KMS-11 (cell line): ENCODE data around the gene PTPRN2.

Experiments
- H2AFZ ChIP-seq: fragments of 200-600 bp; sonication (generic); 2 replicates; pipeline ENCODE4 v1.6.1; 2016; ENCODE audit warnings: antibody characterized with exemption, mixed run types, low read depth
- H3K27ac ChIP-seq: fragments of 200-600 bp; sonication (generic); 2 replicates; pipeline ENCODE4 v1.6.1; 2016; ENCODE audit warnings: mild to moderate bottlenecking, mixed run types
- H3K27me3 ChIP-seq: fragments of 200-600 bp; sonication (generic); 2 replicates; pipeline ENCODE4 v1.6.1; 2017; ENCODE audit warnings: mild to moderate bottlenecking, low read depth, mixed run types, moderate library complexity; ENCODE audit not compliant: insufficient read depth
- H3K36me3 ChIP-seq: fragments of 200-600 bp; sonication (generic); 2 replicates; pipeline ENCODE4 v1.6.1; 2017; ENCODE audit warnings: mild to moderate bottlenecking, mixed run types; ENCODE audit not compliant: insufficient read depth
- H3K4me1 ChIP-seq: fragments of 200-600 bp; sonication (generic); 2 replicates; pipeline ENCODE4 v1.6.1; 2016; ENCODE audit warnings: mild to moderate bottlenecking, low read depth, mixed run types; ENCODE audit not compliant: poor library complexity, severe bottlenecking
- H3K4me2 ChIP-seq: fragments of 200-600 bp; sonication (generic); 2 replicates; pipeline ENCODE4 v1.7.0; 2016; ENCODE audit warnings: mild to moderate bottlenecking, mixed run types
- H3K4me3 ChIP-seq: fragments of 200-600 bp; sonication (generic); IDR thresholded peaks from 2 replicates; pipeline ENCODE4 v1.6.1; 2017; ENCODE audit warnings: low read depth, low read length, mixed read lengths; ENCODE audit not compliant: insufficient read depth
- H3K79me2 ChIP-seq: fragments of 200-600 bp; sonication (generic); 2 replicates; pipeline ENCODE4 v1.6.1; 2016; ENCODE audit warnings: low read depth, mixed run types; ENCODE audit not compliant: insufficient read depth
- H3K9ac ChIP-seq: fragments of 200-600 bp; sonication (generic); 2 replicates; pipeline ENCODE4 v1.6.1; 2016; ENCODE audit warnings: mild to moderate bottlenecking, mixed run types
- H4K20me1 ChIP-seq: fragments of 200-600 bp; sonication (generic); 2 replicates; pipeline ENCODE4 v1.6.1; 2016; ENCODE audit warnings: mild to moderate bottlenecking, mixed run types; ENCODE audit not compliant: insufficient read depth
- TF ChIP-seq, protein P1 (sequence below): fragments of 200-600 bp; sonication (generic); conservative IDR thresholded peaks from 2 replicates; pipeline ENCODE4 v1.6.1; 2017; ENCODE audit warnings: low read depth, mild to moderate bottlenecking, antibody characterized with exemption, low read length, moderate library complexity, mixed read lengths

PTPRN2 gene

DNA sequence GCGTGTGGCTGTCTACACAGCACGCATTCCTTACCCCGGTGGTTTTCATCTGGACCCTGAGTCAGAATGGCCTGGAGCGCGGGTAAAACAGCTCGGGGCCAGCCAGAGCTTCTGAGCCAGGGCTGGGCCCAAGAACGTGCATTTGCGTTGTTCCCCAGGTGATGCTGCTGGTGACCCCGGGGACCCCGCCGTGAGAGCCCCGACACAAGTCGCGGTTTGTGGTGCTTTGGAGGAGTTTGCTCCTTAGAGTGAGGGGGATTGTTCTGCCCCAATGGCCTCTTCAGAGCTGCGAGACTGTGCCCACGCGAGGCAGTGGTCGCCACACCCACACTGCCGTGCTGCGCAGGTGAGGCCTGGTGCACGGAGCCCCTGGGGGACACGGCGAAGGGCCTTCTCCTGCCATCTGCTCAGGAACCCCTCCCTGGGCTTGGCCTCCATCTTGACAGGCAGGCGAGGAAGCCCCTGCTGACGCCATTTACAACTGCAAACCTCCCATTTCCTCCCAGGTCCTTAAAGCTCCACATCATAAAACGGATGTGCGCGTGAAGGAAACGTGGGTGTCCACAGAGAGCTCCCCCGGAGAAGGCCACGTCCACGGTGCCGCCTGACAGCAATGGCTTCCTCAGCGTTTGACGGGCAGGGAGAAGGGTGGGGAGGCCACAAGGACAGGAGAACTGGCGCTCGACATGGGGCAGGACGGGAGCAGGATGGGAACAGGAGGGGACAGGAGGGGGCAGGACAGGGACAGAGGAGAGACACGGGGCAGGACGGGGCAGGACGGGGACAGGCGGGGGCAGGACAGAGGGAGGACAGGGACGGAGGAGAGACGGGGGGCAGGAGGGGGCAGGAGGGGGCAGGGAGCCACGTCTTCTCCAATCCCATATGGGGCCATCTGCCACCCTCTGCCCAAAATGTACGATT lies 773.6 kb downstream of the PTPRN2 start:
- H3K79me2 ChIP-seq, result no peaks in the 10 kb centered on the region
- TF ChIP-seq, protein P1, sequence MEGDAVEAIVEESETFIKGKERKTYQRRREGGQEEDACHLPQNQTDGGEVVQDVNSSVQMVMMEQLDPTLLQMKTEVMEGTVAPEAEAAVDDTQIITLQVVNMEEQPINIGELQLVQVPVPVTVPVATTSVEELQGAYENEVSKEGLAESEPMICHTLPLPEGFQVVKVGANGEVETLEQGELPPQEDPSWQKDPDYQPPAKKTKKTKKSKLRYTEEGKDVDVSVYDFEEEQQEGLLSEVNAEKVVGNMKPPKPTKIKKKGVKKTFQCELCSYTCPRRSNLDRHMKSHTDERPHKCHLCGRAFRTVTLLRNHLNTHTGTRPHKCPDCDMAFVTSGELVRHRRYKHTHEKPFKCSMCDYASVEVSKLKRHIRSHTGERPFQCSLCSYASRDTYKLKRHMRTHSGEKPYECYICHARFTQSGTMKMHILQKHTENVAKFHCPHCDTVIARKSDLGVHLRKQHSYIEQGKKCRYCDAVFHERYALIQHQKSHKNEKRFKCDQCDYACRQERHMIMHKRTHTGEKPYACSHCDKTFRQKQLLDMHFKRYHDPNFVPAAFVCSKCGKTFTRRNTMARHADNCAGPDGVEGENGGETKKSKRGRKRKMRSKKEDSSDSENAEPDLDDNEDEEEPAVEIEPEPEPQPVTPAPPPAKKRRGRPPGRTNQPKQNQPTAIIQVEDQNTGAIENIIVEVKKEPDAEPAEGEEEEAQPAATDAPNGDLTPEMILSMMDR, result no peak
- H2AFZ ChIP-seq, result no peak overlapping the region
- no peaks in the 10 kb centered on the region for H4K20me1 ChIP-seq
- no peak overlapping the region for H3K4me2 ChIP-seq
- H3K4me3 ChIP-seq, result no peak overlapping the region
- H3K27me3 ChIP-seq, result peaks cover 3% of the 10 kb centered on the region
- H3K9ac ChIP-seq, result no peak overlapping the region
- H3K36me3 ChIP-seq, result no peaks in the 10 kb centered on the region
- no peaks in the 10 kb centered on the region for H3K4me1 ChIP-seq
- no peak overlapping the region for H3K27ac ChIP-seq

DNA sequence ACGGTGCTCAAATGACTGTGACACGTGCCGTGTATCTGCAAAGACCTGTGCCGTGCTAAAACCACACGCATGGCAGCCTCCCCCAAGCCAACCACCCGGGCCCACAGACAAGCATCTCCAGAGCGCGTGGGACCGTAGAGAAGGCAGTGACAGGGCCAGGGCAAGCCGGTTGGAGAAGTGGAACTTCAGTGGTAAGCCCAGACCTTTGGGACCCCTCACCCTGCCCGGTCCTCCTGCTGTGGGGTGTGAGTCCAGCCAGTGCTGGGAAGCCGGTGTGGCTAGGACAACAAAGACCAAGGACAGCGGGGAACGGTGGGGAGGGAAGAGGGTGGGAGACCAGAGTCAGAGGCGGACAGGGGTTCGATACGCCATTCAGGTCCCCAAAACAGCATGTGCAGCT lies 774.6 kb downstream of the PTPRN2 start:
- peaks cover 3% of the 10 kb centered on the region for H3K27me3 ChIP-seq
- H3K4me2 ChIP-seq, result no peak overlapping the region
- no peaks in the 10 kb centered on the region for H4K20me1 ChIP-seq
- H3K79me2 ChIP-seq, result no peaks in the 10 kb centered on the region
- H3K4me3 ChIP-seq, result no peak overlapping the region
- TF ChIP-seq, protein P1, result no peak
- no peak overlapping the region for H3K9ac ChIP-seq
- H3K36me3 ChIP-seq, result no peaks in the 10 kb centered on the region
- H2AFZ ChIP-seq, result no peak overlapping the region
- H3K27ac ChIP-seq, result no peak overlapping the region
- no peaks in the 10 kb centered on the region for H3K4me1 ChIP-seq

DNA sequence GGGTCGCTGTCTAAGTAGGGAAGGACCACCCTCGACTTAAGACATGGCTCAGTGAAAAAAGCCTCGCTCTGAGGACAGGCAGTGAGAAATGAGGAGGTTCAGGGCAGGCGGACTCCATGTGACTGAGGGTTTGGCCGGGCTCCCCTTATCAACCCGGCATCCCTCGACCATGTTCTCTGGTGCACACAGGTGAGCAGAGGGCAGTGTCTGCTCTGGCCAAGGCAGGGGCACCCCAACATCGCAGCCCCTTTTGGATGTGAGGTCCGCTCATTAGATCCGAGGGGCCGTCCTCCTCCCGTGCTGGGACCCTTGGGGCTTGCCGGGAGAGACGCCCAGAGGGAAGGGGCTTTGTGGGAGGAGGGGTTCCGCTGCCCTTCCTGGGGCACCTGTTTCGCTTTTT lies 775.7 kb downstream of the PTPRN2 start:
- Histone ChIP-seq H3K9ac (no peak overlapping the region), H3K4me3 (no peak overlapping the region), H3K27ac (no peak overlapping the region), H4K20me1 (no peaks in the 10 kb centered on the region), H3K4me2 (no peak overlapping the region), H3K79me2 (no peaks in the 10 kb centered on the region), H3K4me1 (no peaks in the 10 kb centered on the region), H2AFZ (no peak overlapping the region), H3K36me3 (no peaks in the 10 kb centered on the region), H3K27me3 (peaks cover 3% of the 10 kb centered on the region)
- TF ChIP-seq, protein P1, result no peak

DNA sequence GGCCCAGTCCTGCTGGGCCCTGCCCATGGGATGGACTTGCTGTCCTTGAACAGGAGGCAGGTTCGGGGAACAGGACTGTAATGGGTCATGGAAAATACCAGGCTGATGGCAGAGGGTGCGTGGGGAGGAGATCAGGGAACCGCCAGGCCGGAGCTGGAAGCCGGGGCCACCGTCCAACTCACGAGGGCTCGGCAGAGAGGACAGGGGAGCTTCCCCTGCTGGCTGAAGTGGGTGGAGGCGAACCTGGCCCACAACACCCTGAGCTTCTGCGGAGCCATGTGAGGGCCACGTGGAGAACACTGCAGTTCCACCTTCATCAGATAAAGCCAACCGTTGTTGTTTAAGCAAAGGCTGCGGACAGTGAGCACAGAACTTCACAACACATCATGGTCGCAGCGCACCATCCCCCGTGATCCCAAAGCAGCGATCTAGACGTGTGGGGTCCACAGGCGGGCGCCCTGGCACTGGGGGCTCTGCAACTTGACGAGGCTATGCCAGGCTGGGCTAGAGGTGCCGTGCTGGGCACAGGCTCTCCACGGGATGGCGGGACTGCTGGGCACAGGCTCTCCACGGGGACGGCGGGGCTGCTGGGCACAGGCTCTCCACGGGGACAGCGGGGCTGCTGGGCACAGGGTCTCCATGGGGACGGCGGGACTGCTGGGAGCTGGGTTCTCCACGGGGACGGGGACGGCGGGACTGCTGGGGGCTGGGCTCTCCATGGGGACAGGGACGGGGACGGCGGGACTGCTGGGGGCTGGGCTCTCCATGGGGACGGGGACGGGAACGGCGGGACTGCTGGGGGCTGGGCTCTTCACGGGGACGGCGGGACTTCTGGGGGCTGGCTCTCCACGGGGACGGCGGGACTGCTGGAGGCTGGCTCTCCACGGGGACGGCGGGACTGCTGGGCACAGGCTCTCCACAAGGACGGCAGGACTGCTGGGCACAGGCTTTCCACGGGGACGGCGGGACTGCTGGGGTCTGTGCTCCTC lies 777.5 kb downstream of the PTPRN2 start:
- Histone ChIP-seq H3K9ac (no peak overlapping the region), H3K36me3 (no peaks in the 10 kb centered on the region), H4K20me1 (no peaks in the 10 kb centered on the region), H3K27ac (no peak overlapping the region), H3K4me1 (no peaks in the 10 kb centered on the region), H3K4me2 (no peak overlapping the region), H3K79me2 (no peaks in the 10 kb centered on the region), H2AFZ (no peak overlapping the region), H3K4me3 (no peak overlapping the region), H3K27me3 (no peaks in the 10 kb centered on the region; the same call in 1 of the 2 replicates)
- TF ChIP-seq, protein P1, result no peak
